NCI-H2196 (cell line): ENCODE measurements around the gene SEMA3C.

Experiments used
- DNase-seq: peaks from one replicate; lab custom pipeline; 2025; ENCODE audit not compliant: unreplicated experiment; lab: John Stamatoyannopoulos, UW

Gene SEMA3C

DNA sequence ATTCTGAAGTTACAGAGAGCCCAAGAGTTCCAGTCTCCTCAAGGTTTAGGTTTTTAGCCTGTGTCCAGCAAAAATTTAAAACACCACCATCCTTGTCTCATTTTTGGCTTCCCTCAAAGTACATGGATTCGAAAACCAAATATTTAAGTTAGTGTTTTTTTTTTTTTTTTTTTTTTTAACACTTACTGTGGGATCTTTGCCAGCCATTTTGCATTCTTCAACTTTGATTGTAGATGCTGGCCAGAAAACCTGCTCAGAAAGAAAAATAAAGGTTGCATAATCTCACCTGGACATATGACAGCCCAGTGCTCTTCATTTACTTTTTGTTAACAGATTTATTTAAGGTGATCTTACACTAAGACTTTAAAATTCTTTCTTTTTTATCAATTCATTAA is 91.6 kb downstream of the SEMA3C start:
- DNase-seq: no peak

DNA sequence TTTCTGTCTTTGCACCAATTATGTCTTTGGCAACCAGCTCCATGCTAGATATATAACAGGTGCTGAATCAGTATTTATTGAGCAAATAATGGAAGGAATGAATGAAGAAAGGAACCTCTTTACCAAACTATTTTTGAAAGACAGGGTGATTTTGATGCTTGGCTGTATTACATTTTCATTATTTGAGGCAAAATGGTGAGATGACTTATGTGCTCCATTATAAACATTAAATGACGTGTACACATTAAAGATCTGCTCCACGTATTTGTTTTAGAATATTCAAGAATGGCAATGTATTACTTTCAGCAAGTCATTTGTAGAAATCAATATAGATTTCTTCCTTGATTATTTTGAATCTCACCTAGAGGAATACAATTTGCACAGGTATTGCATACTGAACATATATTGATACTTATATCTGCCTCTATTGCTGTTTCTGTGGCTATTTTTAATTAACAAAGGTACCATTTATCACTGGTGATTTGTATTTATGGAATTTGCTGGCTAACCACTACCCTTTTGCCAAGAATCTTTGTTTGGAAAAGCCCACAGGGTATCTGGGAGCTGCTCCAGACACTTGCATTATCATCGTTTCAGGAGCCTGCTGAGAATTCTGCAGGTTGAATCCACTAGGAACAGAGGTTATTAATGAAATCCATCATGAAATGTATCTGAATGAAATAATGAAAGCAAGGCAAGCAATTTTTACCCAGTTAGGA is 92.2 kb downstream of the SEMA3C start:
- no peak for DNase-seq

DNA sequence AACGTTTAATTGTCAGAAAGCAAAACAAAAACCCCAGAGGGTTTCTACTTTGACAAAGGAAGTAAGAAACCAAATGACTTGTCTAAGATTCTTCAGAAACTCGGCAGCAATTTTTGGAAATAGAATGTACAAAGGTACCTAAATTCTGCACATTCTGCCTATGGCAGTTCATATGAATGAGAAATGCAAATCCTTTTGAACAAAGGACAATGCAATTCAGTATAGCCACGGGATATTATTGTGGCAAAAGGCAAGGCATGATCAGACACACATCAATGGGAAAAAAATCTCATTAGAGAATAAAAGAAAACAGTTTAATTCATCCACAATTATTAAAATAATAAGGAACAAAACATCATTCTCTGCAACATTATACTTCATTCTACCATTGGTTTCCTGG is 93.4 kb downstream of the SEMA3C start:
- no peak for DNase-seq

GRCh38 chr7:80824253-80824652 is 94.6 kb downstream of the SEMA3C start:
- no peak for DNase-seq

DNA sequence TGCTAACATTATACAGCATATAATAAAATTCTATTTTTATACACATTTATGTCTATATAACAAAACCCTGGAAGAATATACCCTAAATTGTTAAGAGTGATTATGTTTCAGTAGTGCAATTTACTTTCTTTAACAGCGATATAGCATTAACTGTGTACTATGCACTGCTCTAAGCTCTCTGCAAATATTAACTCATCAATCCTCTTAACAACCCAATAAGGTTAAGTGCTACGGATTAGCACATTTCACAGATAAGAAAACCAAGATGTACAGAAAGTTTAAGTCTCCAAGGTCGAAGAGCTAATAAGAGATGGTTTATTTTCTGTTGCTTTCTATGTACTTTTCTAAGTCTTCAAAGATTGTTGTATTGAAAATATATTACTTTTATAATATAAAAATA is 95.8 kb downstream of the SEMA3C start:
- DNase-seq: no peak

GRCh38 chr7:80821771-80822319 is 97.0 kb downstream of the SEMA3C start:
- DNase-seq: no peak

DNA sequence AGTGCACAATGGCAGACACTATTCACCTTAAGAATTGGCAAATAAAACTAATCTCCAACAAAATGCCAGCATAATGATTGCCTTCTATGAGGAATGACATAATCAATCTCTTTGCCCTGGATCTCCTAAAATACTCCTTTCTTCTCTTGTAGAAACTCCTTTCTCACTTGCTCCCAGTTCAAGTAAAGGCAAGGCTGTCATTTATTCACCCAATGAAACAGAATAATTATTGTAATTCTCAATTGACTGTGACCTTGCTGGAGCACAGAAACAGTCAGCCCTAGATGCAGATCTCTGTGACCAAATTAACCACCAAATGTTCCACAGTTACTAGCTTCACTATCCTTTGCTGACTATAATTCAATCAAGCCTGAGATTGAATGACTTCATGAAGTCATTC is 99.3 kb downstream of the SEMA3C start:
- no peak for DNase-seq

DNA sequence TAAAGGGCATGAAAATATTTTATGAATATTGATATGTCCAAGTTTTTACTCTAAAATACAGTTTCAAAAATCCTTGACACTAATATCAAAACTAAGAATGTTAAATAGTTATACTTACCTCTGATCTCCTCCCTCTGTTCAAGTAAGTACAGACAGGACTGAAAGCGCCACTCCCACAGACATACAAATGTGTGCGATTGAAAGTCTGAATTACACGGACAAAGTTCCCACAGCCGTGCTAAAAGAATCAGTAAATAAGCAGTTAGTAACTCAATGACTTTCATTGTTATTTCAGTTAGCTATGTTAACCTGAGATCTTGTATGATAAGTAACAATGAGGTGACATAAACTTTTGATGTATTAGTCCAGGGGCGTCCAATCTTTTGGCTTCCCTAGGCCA is 100.7 kb downstream of the SEMA3C start:
- no peak for DNase-seq

DNA sequence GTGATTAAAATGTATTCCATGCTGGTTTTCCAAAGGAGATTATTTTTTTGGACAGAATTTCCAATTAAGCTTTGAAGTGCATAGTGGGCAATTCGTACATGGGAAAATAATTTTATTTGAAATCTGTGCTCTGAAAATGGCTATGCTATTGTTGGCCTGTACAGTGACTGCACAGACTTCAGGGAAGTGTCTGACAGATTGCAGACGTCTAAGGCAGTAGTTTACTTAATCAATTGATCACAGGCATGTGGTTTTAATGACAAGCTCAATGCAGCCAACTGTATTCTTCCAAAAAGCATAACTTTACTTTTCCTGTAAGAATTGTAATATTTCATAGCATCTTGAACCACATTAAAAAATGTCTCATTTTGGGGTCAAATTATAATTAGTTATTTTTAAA is 102.0 kb downstream of the SEMA3C start:
- DNase-seq: no peak

- DNase-seq: no peak
Observed at GRCh38 chr7:80815733-80816132, 103.1 kb downstream of the SEMA3C start.

DNA sequence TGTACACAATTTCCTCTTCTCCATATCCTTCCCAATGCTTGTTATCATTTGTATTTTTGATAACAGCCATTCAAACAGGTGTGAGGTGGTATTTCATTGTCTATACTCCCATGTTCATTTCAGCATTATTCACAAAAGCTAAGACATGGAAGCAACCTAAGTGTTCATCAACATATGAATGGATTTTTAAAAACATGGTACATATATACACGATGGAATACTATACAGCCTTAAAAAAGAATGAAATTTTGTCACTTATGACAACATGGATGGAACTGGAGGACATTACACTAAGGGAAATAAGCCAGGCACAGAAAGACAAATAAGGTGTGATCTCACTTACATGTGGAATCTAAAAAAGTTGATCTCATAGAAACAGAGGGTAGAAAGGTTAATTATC is 109.3 kb downstream of the SEMA3C start:
- DNase-seq: no peak

DNA sequence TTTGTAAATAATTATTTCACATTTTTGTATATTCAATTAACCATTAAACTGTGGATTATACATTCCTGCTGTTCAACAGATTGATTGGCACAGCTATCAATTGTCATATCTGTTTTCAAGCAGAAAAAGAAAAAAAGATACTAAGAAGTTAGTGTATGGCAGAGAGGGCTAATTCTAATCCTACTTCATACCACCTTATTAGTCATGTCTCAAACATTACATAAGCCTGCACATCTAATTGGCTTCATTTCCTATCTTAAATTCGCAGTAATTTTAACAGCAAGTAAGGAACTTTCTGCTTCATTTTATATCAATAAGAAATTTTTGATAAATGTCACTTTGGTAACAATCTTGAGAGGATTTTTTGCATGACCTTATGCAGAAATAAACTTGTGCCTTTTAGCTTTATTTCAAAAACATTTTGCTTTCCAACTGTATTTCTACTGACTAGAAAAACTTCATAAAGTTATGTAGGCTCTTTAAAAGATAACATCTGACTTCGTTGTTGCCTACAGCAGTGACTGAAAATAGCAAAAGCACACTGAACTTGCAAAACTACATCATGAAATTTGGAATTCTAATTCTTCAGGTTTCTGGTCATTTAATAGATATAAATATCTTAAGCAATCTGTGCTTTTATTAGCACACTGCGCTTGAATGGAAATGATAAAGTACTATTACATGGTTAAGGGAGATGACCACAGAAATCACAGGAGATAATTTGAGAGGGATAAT is 111.5 kb downstream of the SEMA3C start:
- no peak for DNase-seq

- no peak for DNase-seq
Observed at GRCh38 chr7:80806663-80807062, 112.2 kb downstream of the SEMA3C start.

DNA sequence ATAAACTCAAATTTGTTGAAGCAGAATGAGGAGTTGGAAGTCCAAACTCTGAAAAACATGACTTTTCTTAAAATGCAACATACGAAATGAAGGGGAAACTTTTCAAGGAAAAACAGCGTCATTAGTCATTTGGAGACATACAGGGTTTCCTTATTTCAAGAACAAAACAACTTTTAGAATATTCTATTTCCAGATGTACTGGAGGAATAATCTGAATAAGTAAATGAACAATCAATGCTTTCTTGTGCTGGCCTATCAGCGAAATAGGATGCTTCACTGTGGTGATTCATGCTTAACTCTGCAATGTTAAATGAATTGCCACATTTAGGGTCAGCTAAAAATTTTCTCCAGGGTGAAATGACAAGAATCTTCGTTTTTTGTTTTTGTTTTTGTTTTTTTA is 114.3 kb downstream of the SEMA3C start:
- no peak for DNase-seq

DNA sequence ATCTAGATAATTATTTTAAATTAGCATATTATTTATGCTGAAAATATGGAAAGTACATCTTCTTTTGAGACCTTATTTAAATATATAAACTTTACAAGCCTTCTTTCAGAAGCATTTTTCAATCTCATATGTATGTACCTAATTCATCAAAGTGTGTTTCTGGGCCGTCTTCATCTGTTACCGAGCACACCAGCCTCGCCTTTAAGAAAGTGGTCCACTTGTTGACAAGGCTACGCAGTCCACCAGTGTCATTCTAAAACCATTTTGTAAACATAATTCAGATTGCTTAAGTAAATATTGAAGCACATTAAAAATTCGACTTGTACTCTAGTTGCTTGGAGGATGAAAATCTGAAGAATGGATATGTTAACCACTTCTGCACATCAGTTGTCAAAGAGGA is 116.3 kb downstream of the SEMA3C start:
- no peak for DNase-seq

GRCh38 chr7:80794631-80795573 is 123.9 kb downstream of the SEMA3C start:
- DNase-seq: no peak

GRCh38 chr7:80791509-80791929 is 127.3 kb downstream of the SEMA3C start:
- no peak for DNase-seq

GRCh38 chr7:80790877-80791276 is 128.0 kb downstream of the SEMA3C start:
- DNase-seq: no peak

DNA sequence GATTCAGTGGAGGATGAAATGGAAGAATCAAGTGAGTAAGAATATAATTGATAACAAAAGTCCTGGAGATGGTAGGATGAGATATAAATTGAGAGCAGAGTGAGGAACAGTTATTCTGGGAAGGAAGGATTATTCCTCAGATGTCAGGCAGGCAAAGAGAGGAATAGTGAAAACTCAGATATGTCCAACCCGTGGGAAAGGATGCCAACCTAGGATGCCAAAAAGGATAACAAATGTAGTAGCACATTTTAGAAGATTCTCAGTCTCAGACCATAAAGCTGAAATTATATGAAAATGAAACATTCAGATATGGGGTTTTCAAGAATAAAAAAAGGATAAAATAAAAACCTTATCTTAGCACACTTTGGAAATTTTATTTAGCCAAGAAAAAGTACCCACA is 131.1 kb downstream of the SEMA3C start:
- DNase-seq: no peak

DNA sequence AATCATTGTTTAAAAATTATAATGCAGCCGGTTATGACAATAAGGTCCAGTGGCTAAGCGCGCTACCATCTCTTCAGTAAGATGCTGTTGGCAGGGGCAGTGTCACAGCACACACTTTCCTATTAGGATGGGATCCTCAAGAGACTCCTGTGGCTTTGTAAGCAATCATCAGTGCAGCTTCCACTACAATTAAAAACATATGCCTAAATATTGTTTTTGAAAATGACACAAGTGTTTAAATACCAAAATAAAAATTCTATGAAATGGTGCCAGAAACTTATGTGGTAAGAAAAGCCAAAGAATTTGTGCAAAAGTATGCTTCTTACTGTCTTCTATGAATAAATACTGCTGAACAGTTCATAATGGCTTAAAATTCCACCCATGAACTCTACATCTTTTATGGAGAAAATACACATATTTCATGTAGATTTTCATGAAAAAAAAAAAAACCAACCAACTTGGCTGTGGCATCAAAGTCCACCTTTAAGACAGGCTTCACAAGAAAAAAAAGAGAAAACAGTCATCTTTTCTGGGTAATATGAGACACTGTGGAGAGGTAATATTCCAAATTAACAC is 132.8 kb downstream of the SEMA3C start:
- DNase-seq: no peak

GRCh38 chr7:80785276-80785675 is 133.6 kb downstream of the SEMA3C start:
- DNase-seq: no peak
